ENCODE measurements around the gene CRIM1.

CRIM1 gene

GRCh38 chr2:36528766-36529392, 173.3 kb downstream of the CRIM1 start:
- DNase-seq, result no peak

- DNase-seq, result no peak
Measured at GRCh38 chr2:36530178-36530982, 174.8 kb downstream of the CRIM1 start.

GRCh38 chr2:36530983-36531354, 175.4 kb downstream of the CRIM1 start:
- no peak for DNase-seq

GRCh38 chr2:36534275-36534799, 178.8 kb downstream of the CRIM1 start:
- no peak for DNase-seq

GRCh38 chr2:36535099-36535498, 179.5 kb downstream of the CRIM1 start:
- no peak for DNase-seq

GRCh38 chr2:36536776-36537175, 181.2 kb downstream of the CRIM1 start:
- DNase-seq, result no peak

GRCh38 chr2:36538335-36538734, 182.8 kb downstream of the CRIM1 start:
- DNase-seq, result no peak

GRCh38 chr2:36539631-36540030, 184.1 kb downstream of the CRIM1 start:
- DNase-seq, result no peak

- DNase-seq, result no peak
Measured at GRCh38 chr2:36540986-36541754, 185.6 kb downstream of the CRIM1 start.

- DNase-seq, result no peak
Measured at GRCh38 chr2:36541891-36542595, 186.5 kb downstream of the CRIM1 start.

GRCh38 chr2:36544638-36545338, 189.2 kb downstream of the CRIM1 start:
- DNase-seq, result no peak

GRCh38 chr2:36545871-36546416, 190.4 kb downstream of the CRIM1 start:
- DNase-seq, result no peak

GRCh38 chr2:36547906-36548305, 192.3 kb downstream of the CRIM1 start:
- DNase-seq, result no peak

- DNase-seq, result no peak
Measured at GRCh38 chr2:36549165-36549574, 193.6 kb downstream of the CRIM1 start.

- DNase-seq, result no peak
Measured at GRCh38 chr2:36550006-36550405, 194.4 kb downstream of the CRIM1 start.

GRCh38 chr2:36553683-36554082, 198.1 kb downstream of the CRIM1 start:
- DNase-seq, result no peak

- no peak for DNase-seq
Measured at GRCh38 chr2:36554531-36554930, 199.0 kb downstream of the CRIM1 start.

GRCh38 chr2:36555789-36556188, 200.2 kb downstream of the CRIM1 start:
- DNase-seq, result no peak

- DNase-seq, result no peak
Measured at GRCh38 chr2:36556842-36557241, 201.3 kb downstream of the CRIM1 start.

- DNase-seq, result no peak
Measured at GRCh38 chr2:36559221-36559942, 203.8 kb downstream of the CRIM1 start.

- no peak for DNase-seq
Measured at GRCh38 chr2:36560726-36561125, 205.1 kb downstream of the CRIM1 start.
